Measurements from ENCODE around the gene LGALS9B.
"Not testable (repeated sequence)": the region's sequence is repeated elsewhere in the genome, so short reads cannot be mapped to it uniquely, and the experiment has no call there.

The LGALS9B gene

DNA sequence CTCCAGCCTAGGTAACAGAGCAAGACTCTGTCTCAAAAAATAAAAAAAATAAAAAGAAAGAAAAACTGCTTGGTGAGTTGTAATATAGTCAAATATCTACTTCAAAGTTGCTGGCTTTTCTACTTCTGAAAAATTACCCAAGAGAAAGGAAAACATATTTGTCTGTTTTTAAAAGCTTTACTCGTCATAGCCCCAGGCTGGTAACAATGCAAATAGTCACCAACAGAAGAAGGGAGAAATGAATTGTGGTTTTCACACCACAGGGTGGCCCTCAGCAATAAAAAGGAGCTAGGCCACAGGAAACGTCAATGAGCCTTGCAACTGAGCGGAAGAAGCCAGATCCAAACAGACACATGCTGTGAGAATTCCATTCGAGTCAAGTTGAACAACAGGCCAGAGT, 1.8 kb upstream of the LGALS9B start:
- not testable (repeated sequence) for DNase-seq (ENCODE audit: low read depth in 2 of 3, low spot score in 2 of 3)

- DNase-seq (ENCODE audit: low read depth in 2 of 3, low spot score in 2 of 3) = not testable (repeated sequence)
Observed at GRCh38 chr17:20466999-20467398, 340 bp downstream of the LGALS9B start.

DNA sequence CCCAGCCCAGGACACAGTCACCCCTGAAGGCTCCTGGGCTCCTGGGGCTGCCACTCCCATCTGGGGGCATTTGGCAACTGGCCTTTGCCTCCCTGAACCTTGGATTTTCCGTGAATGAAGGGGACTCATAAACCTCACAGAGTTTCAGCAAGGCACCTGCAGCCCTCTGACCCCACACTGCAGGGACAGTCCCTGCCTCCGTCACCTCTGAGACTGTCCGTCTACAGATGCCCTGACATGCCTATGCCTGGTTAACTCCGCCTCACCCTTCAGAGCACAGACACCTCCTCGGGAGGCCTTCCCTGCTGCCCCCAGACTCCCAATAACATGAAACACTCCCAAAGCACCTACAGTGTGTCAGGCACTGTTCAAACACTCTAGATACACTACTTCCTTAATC, 786 bp downstream of the LGALS9B start:
- not testable (repeated sequence) for DNase-seq (ENCODE audit: low read depth in 2 of 3, low spot score in 2 of 3)

GRCh38 chr17:20465535-20465934, 1.8 kb downstream of the LGALS9B start:
- not testable (repeated sequence) for DNase-seq (ENCODE audit: low read depth in 2 of 3, low spot score in 2 of 3)

- DNase-seq (ENCODE audit: low read depth in 2 of 3, low spot score in 2 of 3) = not testable (repeated sequence)
Observed at GRCh38 chr17:20464854-20465414, 2.4 kb downstream of the LGALS9B start.

DNA sequence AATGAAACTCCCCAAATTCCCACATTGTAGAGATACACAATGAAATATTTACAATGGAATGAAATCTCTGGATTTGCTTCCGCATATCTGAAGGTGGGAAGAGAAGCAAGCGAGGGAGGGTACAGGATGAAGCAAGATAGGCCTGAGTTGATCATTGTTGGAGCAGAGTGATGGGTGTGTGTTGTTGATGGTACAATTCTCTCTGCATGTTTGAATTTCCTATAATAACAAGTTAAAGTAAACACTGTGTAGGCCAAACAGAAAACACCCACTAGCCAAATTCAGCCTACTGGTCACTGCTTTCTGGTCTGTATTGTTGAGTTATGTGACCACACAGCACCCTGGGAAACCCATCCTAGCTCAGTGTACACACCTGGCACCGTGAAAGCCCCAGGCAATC, 5.2 kb downstream of the LGALS9B start:
- not testable (repeated sequence) for DNase-seq (ENCODE audit: low read depth in 2 of 3, low spot score in 2 of 3)

- DNase-seq (ENCODE audit: low read depth in 2 of 3, low spot score in 2 of 3) = not testable (repeated sequence)
Observed at GRCh38 chr17:20457848-20458381, 9.4 kb downstream of the LGALS9B start.

GRCh38 chr17:20455106-20455505, 12.2 kb downstream of the LGALS9B start:
- not testable (repeated sequence) for DNase-seq (ENCODE audit: low read depth in 2 of 3, low spot score in 2 of 3)

- DNase-seq (ENCODE audit: low read depth in 2 of 3, low spot score in 2 of 3) = not testable (repeated sequence)
Observed at GRCh38 chr17:20453820-20454434, 13.4 kb downstream of the LGALS9B start.

DNA sequence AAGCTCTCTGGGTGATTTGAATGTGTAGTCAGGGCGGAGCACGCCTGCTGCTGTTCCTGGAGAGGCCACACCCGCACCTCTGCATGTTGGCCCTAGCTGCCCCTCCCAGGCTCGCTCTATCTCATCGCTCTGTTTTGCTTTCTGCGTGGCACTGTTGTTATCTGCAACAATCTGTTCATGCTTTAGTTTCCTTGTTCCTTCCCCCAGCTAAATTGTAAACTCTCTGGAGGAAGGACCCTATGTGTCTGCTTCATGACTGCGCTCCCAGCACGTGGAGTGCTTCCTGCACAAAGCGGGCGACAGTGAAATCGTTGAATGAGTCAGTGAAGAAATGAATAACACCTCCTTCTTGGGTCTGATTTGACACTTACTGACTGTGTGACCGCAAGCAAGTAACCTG, 16.5 kb downstream of the LGALS9B start:
- peak in 2 of 3 experiments; percentile 1 to 4 for DNase-seq (ENCODE audit: low read depth in 2 of 3, low spot score in 2 of 3)

DNA sequence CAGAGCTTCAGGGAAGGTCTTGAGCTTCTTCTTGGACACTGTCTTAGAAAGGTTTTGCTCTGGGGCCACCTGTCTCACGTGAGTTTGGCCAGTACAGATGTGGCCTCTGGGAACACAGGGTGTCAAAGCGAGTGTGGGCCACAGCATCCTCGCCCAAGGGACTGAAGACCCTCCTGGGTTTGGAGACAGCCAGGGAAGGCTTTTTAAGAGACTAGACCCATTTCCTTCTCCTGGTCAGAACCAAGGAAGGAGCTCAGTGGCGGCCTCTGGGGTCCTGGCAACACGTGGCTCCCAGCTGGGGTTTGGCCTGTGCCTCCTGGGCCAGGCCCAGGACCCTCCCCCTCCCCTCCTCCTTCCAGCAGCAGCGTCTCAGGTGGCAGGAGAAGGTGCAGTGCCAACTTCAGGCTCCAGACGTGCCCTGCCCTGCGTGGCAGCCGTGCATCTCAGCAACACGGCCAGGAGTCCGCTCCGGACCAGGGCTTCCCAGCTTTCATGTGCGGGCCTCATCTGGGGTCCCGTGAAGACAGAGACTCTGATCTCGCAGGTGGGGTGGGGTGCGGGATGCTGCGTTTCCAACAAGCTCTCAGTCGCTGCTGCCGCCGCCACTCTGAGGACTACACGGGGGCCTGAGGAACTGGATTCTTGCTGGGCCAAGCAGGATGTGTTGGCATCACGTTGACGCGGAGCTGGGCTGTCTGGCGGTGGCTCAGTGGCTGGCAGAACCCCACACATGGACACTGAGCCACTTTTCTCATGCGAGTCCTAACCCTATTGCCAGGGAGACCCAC, 19.6 kb downstream of the LGALS9B start:
- not testable (repeated sequence) for DNase-seq (ENCODE audit: low read depth in 2 of 3, low spot score in 2 of 3)

DNA sequence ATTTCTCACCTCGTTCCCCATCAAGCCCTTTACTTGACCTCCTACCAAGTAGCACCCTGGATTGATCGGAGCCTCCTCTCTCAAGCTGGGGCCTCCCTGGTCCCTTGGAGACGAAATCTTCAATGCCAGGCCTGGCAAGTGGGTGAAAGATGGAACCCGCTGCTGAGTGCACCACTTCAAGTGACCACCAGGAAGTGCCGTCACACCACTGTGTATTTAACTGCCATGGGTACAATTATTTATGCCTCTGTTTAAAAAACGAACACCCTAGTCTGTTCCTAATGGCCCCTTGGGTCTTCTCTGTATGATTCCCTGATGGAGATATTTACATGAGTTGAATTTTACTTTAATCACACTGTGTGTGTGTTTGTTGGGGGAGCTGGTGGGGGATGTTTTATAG, 20.4 kb downstream of the LGALS9B start:
- DNase-seq (ENCODE audit: low read depth in 2 of 3, low spot score in 2 of 3) = not testable (repeated sequence)

DNA sequence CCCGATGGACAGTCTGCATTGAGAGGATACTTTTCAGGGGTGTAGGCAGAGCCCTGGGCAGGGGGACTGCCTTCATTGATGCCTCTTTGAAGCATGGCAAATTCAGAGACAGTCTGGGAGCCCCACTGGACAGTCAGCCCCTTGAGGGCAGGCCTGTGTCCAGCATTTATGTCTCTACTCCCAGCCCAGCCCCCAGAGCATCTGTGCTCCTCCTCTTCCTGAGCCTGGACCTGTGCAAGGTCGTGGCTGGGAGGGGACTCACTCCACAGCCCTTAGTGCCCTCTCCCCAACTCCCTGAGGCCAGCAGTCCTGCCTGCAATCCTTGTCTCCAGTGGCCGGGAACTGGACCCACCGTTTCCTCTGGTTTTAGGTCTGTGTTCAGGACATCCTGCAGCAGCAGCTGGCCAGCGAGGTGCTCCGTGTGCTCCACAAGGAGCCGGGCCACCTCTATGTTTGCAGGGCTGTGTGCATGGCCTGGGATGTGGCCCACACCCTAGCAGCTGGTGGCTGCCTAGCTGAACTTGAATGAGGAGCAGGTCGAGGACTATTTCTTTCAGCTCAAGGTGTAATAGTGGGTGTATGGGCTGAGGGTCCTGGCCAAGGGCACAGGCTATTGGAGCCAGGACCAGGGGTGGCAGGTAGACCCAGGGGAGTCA, 22.6 kb downstream of the LGALS9B start:
- DNase-seq (ENCODE audit: low read depth in 2 of 3, low spot score in 2 of 3) = not testable (repeated sequence)

DNA sequence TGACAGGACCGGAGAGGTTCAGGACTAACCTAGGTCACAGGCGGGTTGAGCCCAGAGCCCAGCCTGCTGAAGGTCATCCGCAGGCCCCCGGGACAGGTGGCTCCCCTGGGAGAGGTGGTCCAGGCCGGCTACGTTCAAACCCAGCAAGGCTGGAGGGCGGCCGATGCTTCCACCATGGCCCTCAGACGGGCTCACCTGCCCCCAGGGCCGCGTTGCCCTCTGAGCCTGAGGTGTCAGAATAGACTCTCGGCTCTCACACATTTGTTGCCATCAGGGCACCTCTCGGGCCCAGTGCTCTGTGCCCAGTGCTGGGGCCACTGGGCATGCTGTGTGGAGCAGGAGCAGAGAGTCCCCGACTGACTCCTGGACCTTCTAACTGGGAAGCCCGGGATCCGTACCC, 23.2 kb downstream of the LGALS9B start:
- DNase-seq (ENCODE audit: low read depth in 2 of 3, low spot score in 2 of 3) = not testable (repeated sequence)

DNA sequence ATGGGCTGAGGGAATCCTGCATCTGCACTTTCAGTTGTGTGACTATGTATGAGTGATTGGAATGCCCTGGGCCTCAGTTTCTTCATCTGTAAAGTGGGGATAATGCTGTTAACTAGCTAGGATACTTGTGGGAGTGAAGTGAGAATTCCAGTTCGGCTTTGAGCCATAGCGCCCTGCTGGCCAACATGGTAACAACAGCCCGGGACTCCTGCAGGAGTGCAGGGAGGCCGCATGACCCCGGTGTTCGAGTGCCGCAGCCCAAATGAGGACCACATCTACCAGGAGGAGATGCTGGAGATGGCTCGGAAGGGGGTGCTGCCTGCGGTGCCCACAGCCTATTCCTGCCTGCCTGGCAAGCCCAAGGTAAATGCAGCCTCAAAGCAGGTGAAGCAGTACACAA, 23.7 kb downstream of the LGALS9B start:
- DNase-seq (ENCODE audit: low read depth in 2 of 3, low spot score in 2 of 3) = not testable (repeated sequence)

GRCh38 chr17:20440665-20441064, 26.7 kb downstream of the LGALS9B start:
- not testable (repeated sequence) for DNase-seq (ENCODE audit: low read depth in 2 of 3, low spot score in 2 of 3)

DNA sequence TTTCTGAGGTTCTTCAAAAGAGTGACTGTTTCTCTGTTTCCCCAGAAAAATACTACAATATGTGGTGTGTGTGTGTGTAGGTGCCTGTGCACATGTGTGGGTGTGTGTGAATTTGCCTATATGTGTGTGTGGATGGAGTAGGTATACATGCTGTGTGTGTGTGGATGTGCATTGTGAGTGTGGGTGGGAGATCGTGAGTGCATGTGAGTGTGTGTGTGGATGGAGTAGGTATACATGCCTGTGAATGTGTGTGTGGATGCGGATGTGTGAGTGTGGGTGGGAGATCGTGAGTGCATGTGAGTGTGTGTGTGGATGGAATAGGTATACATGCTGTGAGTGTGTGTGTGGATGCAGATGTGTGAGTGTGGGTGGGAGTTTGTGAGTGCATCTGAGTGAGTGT, 32.2 kb downstream of the LGALS9B start:
- DNase-seq (ENCODE audit: low read depth in 2 of 3, low spot score in 2 of 3) = not testable (repeated sequence)

- not testable (repeated sequence) for DNase-seq (ENCODE audit: low read depth in 2 of 3, low spot score in 2 of 3)
Observed at GRCh38 chr17:20433382-20433781, 34.0 kb downstream of the LGALS9B start.

GRCh38 chr17:20427264-20427663, 40.1 kb downstream of the LGALS9B start:
- DNase-seq (ENCODE audit: low read depth in 2 of 3, low spot score in 2 of 3) = not testable (repeated sequence)

- DNase-seq (ENCODE audit: low read depth in 2 of 3, low spot score in 2 of 3) = not testable (repeated sequence)
Observed at GRCh38 chr17:20422826-20423225, 44.5 kb downstream of the LGALS9B start.

GRCh38 chr17:20418838-20419237, 48.5 kb downstream of the LGALS9B start:
- DNase-seq (ENCODE audit: low read depth in 2 of 3, low spot score in 2 of 3) = not testable (repeated sequence)
